WTC11 (cell line): ENCODE data around the gene GAB2. TPM values are rescaled to one million over a fixed set of nuclear protein-coding genes. Genes with fewer than 3 reads are reported as not detected.

ENCODE experiments used
- ATAC-seq: fragments of 200-7000 bp; cut with Tn5 transposase; 2 replicates; pipeline ENCODE4 v1.10.0; 2021; ENCODE audit warnings: mild to moderate bottlenecking, moderate library complexity
- CTCF ChIA-PET: fragments of 300-600 bp; sonication (Branson Sonifier 250); formaldehyde crosslinking; loops from one replicate; lab custom pipeline; 2021; ENCODE audit warnings: antibody characterized with exemption; lab: Charles Lee
- POLR2A ChIA-PET: fragments of 350-600 bp; sonication (Branson Sonifier 250); formaldehyde crosslinking; loops from one replicate; lab custom pipeline; 2021; ENCODE audit warnings: antibody characterized with exemption; lab: Charles Lee
- DNase-seq: peaks from one replicate; pipeline ENCODE4 v3.0.0; 2021; ENCODE audit warnings: low spot score
- H3K27ac Mint-ChIP-seq: 2 replicates; pipeline ENCODE4 v1.8.0; 2021; ENCODE audit warnings: mixed read lengths
- H3K27me3 Mint-ChIP-seq: 2 replicates; pipeline ENCODE4 v1.8.0; 2021; ENCODE audit warnings: low read depth, mild to moderate bottlenecking, moderate library complexity, mixed read lengths
- H3K36me3 Mint-ChIP-seq: 2 replicates; pipeline ENCODE4 v1.8.0; 2021; ENCODE audit warnings: mixed read lengths
- H3K4me1 Mint-ChIP-seq: 2 replicates; pipeline ENCODE4 v1.8.0; 2022; ENCODE audit warnings: mixed read lengths
- H3K4me3 Mint-ChIP-seq: 2 replicates; pipeline ENCODE4 v1.8.0; 2021; ENCODE audit warnings: mild to moderate bottlenecking, moderate library complexity, mixed read lengths
- H3K9me3 Mint-ChIP-seq: 2 replicates; pipeline ENCODE4 v1.8.0; 2021; ENCODE audit warnings: mixed read lengths
- JAZF1 ChIP-seq: fragments of 250-450 bp; sonication (Bioruptor Pico); IDR thresholded peaks from 2 replicates; pipeline ENCODE4 v1.9.0; 2021; ENCODE audit warnings: moderate library complexity, mild to moderate bottlenecking, inconsistent platforms
- NFYB ChIP-seq: sonication (generic); formaldehyde crosslinking; conservative IDR thresholded peaks from 2 replicates; pipeline ENCODE4 v1.8.0; 2022; ENCODE audit warnings: low read depth, missing genetic modification reagents
- NR1H2 ChIP-seq: sonication (generic); formaldehyde crosslinking; IDR thresholded peaks from 2 replicates; pipeline ENCODE4 v1.9.0; 2021; ENCODE audit warnings: mild to moderate bottlenecking, moderate library complexity, missing genetic modification reagents
- SMAD3 ChIP-seq: sonication (generic); formaldehyde crosslinking; IDR thresholded peaks from 2 replicates; pipeline ENCODE4 v1.8.0; 2022; ENCODE audit warnings: missing genetic modification reagents, mild to moderate bottlenecking, borderline replicate concordance
- SP1 ChIP-seq: sonication (generic); formaldehyde crosslinking; conservative IDR thresholded peaks from 2 replicates; pipeline ENCODE4 v1.8.1; 2022; ENCODE audit warnings: missing genetic modification reagents
- total RNA-seq: library from RNA; stranded (reverse); gene quantifications from 3 replicates; pipeline ENCODE4 v1.2.3, GENCODE V29; 2021
- TF ChIP-seq, protein P1 (sequence below): fragments of 250-450 bp; sonication (Bioruptor Pico); conservative IDR thresholded peaks from 2 replicates; pipeline ENCODE4 v1.9.0; 2021; ENCODE audit warnings: mild to moderate bottlenecking
- TF ChIP-seq, protein P2 (sequence below): sonication (generic); formaldehyde crosslinking; IDR thresholded peaks from 2 replicates; pipeline ENCODE4 v1.8.0; 2022; ENCODE audit warnings: missing genetic modification reagents
- TF ChIP-seq, protein P3 (sequence below): sonication (generic); formaldehyde crosslinking; IDR thresholded peaks from 2 replicates; pipeline ENCODE4 v1.8.1; 2022; ENCODE audit warnings: low read depth, missing genetic modification reagents, borderline replicate concordance
- TF ChIP-seq, protein P4 (sequence below): sonication (generic); formaldehyde crosslinking; IDR thresholded peaks from 2 replicates; pipeline ENCODE4 v1.8.0; 2022; ENCODE audit warnings: mild to moderate bottlenecking, missing genetic modification reagents
- TF ChIP-seq, protein P5 (sequence below): sonication (generic); formaldehyde crosslinking; IDR thresholded peaks from 2 replicates; pipeline ENCODE4 v1.8.1; 2022; ENCODE audit warnings: low read depth, mild to moderate bottlenecking, moderate library complexity, missing genetic modification reagents, borderline replicate concordance
- TF ChIP-seq, protein P6 (sequence below): sonication (generic); formaldehyde crosslinking; IDR thresholded peaks from 2 replicates; pipeline ENCODE4 v1.8.1; 2023; ENCODE audit warnings: mild to moderate bottlenecking, moderate library complexity, missing genetic modification reagents
- TF ChIP-seq, protein P7 (sequence below): sonication (generic); formaldehyde crosslinking; conservative IDR thresholded peaks from 2 replicates; pipeline ENCODE4 v1.8.1; 2022; ENCODE audit warnings: mild to moderate bottlenecking, missing genetic modification reagents
- TF ChIP-seq, protein P8 (sequence below): sonication (generic); formaldehyde crosslinking; IDR thresholded peaks from 2 replicates; pipeline ENCODE4 v1.8.0; 2022; ENCODE audit warnings: mild to moderate bottlenecking, missing genetic modification reagents
- TF ChIP-seq, protein P9 (sequence below): sonication (generic); formaldehyde crosslinking; IDR thresholded peaks from 2 replicates; pipeline ENCODE4 v1.8.1; 2022; ENCODE audit warnings: mild to moderate bottlenecking, missing genetic modification reagents, moderate library complexity, borderline replicate concordance

Gene GAB2
- total RNA-seq, 1 experiment from 2014 or later = 10.6 TPM

DNA sequence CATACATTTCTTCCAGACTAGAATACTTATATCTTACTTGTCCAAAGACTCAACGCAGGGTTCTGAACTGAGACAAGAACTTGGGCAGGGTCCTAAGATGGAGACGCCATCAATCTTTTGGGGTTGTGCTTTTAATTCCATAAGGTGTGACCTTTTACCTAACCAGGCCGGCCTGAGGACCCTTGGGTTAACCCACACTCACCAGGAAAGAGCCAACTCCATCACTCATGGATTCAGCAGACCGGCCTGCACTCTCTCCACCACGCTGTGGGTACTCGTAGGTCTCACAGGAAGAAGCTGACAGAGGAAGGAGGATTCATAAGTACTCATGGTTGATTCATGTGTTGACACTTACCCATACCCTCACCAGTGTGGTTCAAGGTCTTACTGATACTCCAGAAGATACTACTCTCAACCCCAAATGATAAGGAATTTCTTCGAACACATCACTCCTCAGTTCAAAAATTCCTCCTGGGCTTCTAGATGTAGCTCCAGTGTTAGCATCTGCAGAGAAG, 192.7 kb downstream of the GAB2 start (continued):
- TF ChIP-seq, protein P1, sequence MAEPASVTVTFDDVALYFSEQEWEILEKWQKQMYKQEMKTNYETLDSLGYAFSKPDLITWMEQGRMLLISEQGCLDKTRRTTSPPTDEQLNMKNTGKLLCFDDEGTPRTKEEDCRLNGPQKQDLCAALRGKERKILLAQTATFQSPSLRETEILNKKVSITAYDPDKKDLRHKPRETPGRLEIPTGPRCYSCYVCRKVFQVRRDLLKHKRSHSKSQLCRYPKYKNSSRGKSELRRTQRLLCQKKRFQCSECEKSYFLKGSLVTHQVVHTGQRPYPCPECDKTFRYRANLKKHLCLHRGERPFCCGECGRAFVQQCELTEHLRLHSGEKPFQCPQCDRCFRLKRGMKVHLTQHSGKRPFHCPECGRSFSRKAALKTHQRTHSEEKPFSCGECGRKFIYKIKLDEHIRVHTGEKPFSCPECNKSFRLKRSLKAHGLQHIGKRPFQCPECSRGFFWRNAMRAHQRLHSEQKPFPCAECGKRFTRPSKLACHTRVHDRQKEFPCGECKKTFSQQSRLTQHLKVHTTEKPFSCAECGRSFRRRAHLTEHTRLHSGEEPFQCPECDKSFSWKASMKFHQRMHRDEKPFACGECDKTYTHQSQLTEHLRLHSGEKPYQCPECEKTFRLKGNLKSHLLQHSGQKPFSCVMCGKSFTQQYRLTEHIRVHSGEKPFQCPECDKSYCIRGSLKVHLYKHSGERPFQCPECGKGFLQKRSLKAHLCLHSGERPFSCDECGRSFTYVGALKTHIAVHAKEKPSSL = no peak
- no peak for TF ChIP-seq SMAD3
- TF ChIP-seq, protein P2, sequence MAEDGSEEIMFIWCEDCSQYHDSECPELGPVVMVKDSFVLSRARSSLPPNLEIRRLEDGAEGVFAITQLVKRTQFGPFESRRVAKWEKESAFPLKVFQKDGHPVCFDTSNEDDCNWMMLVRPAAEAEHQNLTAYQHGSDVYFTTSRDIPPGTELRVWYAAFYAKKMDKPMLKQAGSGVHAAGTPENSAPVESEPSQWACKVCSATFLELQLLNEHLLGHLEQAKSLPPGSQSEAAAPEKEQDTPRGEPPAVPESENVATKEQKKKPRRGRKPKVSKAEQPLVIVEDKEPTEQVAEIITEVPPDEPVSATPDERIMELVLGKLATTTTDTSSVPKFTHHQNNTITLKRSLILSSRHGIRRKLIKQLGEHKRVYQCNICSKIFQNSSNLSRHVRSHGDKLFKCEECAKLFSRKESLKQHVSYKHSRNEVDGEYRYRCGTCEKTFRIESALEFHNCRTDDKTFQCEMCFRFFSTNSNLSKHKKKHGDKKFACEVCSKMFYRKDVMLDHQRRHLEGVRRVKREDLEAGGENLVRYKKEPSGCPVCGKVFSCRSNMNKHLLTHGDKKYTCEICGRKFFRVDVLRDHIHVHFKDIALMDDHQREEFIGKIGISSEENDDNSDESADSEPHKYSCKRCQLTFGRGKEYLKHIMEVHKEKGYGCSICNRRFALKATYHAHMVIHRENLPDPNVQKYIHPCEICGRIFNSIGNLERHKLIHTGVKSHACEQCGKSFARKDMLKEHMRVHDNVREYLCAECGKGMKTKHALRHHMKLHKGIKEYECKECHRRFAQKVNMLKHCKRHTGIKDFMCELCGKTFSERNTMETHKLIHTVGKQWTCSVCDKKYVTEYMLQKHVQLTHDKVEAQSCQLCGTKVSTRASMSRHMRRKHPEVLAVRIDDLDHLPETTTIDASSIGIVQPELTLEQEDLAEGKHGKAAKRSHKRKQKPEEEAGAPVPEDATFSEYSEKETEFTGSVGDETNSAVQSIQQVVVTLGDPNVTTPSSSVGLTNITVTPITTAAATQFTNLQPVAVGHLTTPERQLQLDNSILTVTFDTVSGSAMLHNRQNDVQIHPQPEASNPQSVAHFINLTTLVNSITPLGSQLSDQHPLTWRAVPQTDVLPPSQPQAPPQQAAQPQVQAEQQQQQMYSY (CRISPR knock-in tag) = no peak
- TF ChIP-seq, protein P3, sequence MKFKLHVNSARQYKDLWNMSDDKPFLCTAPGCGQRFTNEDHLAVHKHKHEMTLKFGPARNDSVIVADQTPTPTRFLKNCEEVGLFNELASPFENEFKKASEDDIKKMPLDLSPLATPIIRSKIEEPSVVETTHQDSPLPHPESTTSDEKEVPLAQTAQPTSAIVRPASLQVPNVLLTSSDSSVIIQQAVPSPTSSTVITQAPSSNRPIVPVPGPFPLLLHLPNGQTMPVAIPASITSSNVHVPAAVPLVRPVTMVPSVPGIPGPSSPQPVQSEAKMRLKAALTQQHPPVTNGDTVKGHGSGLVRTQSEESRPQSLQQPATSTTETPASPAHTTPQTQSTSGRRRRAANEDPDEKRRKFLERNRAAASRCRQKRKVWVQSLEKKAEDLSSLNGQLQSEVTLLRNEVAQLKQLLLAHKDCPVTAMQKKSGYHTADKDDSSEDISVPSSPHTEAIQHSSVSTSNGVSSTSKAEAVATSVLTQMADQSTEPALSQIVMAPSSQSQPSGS (CRISPR knock-in tag) = no peak
- TF ChIP-seq, protein P4, sequence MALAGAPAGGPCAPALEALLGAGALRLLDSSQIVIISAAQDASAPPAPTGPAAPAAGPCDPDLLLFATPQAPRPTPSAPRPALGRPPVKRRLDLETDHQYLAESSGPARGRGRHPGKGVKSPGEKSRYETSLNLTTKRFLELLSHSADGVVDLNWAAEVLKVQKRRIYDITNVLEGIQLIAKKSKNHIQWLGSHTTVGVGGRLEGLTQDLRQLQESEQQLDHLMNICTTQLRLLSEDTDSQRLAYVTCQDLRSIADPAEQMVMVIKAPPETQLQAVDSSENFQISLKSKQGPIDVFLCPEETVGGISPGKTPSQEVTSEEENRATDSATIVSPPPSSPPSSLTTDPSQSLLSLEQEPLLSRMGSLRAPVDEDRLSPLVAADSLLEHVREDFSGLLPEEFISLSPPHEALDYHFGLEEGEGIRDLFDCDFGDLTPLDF (CRISPR knock-in tag) = no peak
- TF ChIP-seq, protein P5, sequence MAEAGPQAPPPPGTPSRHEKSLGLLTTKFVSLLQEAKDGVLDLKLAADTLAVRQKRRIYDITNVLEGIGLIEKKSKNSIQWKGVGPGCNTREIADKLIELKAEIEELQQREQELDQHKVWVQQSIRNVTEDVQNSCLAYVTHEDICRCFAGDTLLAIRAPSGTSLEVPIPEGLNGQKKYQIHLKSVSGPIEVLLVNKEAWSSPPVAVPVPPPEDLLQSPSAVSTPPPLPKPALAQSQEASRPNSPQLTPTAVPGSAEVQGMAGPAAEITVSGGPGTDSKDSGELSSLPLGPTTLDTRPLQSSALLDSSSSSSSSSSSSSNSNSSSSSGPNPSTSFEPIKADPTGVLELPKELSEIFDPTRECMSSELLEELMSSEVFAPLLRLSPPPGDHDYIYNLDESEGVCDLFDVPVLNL (CRISPR knock-in tag) = no peak
- TF ChIP-seq, protein P6, sequence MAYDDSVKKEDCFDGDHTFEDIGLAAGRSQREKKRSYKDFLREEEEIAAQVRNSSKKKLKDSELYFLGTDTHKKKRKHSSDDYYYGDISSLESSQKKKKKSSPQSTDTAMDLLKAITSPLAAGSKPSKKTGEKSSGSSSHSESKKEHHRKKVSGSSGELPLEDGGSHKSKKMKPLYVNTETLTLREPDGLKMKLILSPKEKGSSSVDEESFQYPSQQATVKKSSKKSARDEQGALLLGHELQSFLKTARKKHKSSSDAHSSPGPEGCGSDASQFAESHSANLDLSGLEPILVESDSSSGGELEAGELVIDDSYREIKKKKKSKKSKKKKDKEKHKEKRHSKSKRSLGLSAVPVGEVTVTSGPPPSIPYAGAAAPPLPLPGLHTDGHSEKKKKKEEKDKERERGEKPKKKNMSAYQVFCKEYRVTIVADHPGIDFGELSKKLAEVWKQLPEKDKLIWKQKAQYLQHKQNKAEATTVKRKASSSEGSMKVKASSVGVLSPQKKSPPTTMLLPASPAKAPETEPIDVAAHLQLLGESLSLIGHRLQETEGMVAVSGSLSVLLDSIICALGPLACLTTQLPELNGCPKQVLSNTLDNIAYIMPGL = no peak

DNA sequence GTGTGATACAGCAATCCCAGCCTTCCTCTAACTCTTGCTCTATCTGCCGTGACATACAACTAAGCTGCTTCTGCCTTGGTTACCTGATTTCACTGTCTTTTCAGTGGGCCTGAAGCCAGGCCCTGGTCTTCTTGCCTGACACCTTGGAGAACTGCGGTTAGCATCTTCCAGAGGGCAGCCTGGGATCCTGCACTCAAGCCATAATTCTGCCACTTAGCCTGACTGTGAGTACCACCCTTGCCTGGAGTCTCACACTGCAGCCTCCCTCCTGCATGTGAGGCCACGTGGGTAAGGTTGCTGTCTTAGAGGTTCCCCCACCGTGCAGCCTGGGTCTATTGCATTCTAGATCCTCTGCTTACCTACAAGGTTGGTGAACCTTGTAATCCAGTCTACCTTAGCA, 193.1 kb downstream of the GAB2 start:
- H3K4me3 Mint-ChIP-seq = no peak overlapping the region
- no peaks in the 10 kb centered on the region for H3K27me3 Mint-ChIP-seq
- H3K27ac Mint-ChIP-seq = no peak overlapping the region
- no peaks in the 10 kb centered on the region for H3K9me3 Mint-ChIP-seq
- ChIA-PET POLR2A (no interaction called here), CTCF (no interaction called here)
- TF ChIP-seq, protein P7, sequence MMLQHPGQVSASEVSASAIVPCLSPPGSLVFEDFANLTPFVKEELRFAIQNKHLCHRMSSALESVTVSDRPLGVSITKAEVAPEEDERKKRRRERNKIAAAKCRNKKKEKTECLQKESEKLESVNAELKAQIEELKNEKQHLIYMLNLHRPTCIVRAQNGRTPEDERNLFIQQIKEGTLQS (CRISPR knock-in tag) = no peak
- no peak for TF ChIP-seq NFYB (CRISPR knock-in tag)
- TF ChIP-seq, protein P8, sequence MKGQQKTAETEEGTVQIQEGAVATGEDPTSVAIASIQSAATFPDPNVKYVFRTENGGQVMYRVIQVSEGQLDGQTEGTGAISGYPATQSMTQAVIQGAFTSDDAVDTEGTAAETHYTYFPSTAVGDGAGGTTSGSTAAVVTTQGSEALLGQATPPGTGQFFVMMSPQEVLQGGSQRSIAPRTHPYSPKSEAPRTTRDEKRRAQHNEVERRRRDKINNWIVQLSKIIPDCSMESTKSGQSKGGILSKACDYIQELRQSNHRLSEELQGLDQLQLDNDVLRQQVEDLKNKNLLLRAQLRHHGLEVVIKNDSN (CRISPR knock-in tag) = no peak
- TF ChIP-seq, protein P9, sequence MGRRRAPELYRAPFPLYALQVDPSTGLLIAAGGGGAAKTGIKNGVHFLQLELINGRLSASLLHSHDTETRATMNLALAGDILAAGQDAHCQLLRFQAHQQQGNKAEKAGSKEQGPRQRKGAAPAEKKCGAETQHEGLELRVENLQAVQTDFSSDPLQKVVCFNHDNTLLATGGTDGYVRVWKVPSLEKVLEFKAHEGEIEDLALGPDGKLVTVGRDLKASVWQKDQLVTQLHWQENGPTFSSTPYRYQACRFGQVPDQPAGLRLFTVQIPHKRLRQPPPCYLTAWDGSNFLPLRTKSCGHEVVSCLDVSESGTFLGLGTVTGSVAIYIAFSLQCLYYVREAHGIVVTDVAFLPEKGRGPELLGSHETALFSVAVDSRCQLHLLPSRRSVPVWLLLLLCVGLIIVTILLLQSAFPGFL = no peak
- TF ChIP-seq JAZF1 = no peak
- no peak for TF ChIP-seq NR1H2 (CRISPR knock-in tag)
- TF ChIP-seq SP1 (CRISPR knock-in tag) = no peak
- DNase-seq = no peak
- peaks cover 14% of the 10 kb centered on the region for H3K36me3 Mint-ChIP-seq
- no peak for ATAC-seq
- H3K4me1 Mint-ChIP-seq = no peaks in the 10 kb centered on the region
